GM12878 (cell line): ENCODE measurements around the gene ZCCHC2. TPM values are rescaled to one million over a fixed set of nuclear protein-coding genes. Genes with fewer than 3 reads are reported as not detected.

Experiments
- ATAC-seq: fragments of 200-7000 bp; cut with Tn5 transposase; 3 replicates; pipeline ENCODE4 v1.9.1; 2020; ENCODE audit warnings: mild to moderate bottlenecking, moderate library complexity
- BruUV-seq: library from RNA; stranded (reverse); fragments of 400-500 nt; replicated peaks from 2 replicates; lab custom pipeline; 2021; lab: Mats Ljungman, UMichigan
- CTCF ChIA-PET: fragments of 300-600 bp; sonication (Branson Sonifier 250); formaldehyde crosslinking; extraction: SDS; loops from one replicate; lab custom pipeline; 2021; ENCODE audit warnings: inconsistent platforms; lab: Yijun Ruan, JAX
- POLR2A ChIA-PET: fragments of 350-600 bp; formaldehyde crosslinking; extraction: SDS; loops from one replicate; lab custom pipeline; 2021; ENCODE audit warnings: inconsistent platforms; lab: Charles Lee
- RAD21 ChIA-PET: fragments of 300-600 bp; sonication (Branson Sonifier 250); formaldehyde crosslinking; loops from one replicate; lab custom pipeline; 2023; ENCODE audit warnings: antibody characterized with exemption; ENCODE audit not compliant: unreplicated experiment; lab: Charles Lee
- SMC1A ChIA-PET: fragments of 300-600 bp; sonication (Branson Sonifier 250); formaldehyde crosslinking; loops from one replicate; lab custom pipeline; 2023; ENCODE audit not compliant: unreplicated experiment, uncharacterized antibody; lab: Charles Lee
- DNase-seq: peaks from one replicate; pipeline ENCODE4 v3.0.0-alpha.2; 2011; ENCODE audit warnings: low read depth, low spot score
- FAIRE-seq: peaks from 3 replicates; lab custom pipeline; 2011; peaks lifted over from hg19 to GRCh38; lab: Jason Lieb, UNC
- H2AFZ ChIP-seq: 2 replicates; pipeline ENCODE4 v1.6.0; 2011; ENCODE audit warnings: low read depth, low read length, control low read depth; ENCODE audit not compliant: control insufficient read depth
- H3K27ac ChIP-seq: 2 replicates; pipeline ENCODE4 v1.5.1; 2011; ENCODE audit warnings: control low read depth; ENCODE audit not compliant: control insufficient read depth, insufficient read depth
- H3K27me3 ChIP-seq, 2 experiments: replicated peaks in 1 of 2; 2 replicates each; pipeline versions ENCODE4 v1.6.0 to v1.6.1; 2011; ENCODE audit warnings: low read length in 1 of 2; ENCODE audit not compliant: control insufficient read depth in 2 of 2, insufficient read depth in 2 of 2
- H3K36me3 ChIP-seq, 2 experiments: 2 replicates each; pipeline ENCODE4 v1.5.1; 2011; ENCODE audit warnings: low read length in 1 of 2; ENCODE audit not compliant: control insufficient read depth in 2 of 2, insufficient read depth in 2 of 2
- H3K4me1 ChIP-seq: 2 replicates; pipeline ENCODE4 v1.6.1; 2011; ENCODE audit warnings: mild to moderate bottlenecking, low read length, moderate library complexity, mixed read lengths; ENCODE audit not compliant: control insufficient read depth, insufficient read depth
- H3K4me2 ChIP-seq: 2 replicates; pipeline ENCODE4 v1.6.0; 2011; ENCODE audit warnings: control low read depth; ENCODE audit not compliant: control insufficient read depth, insufficient read depth
- H3K4me3 ChIP-seq: fragments of 200-600 bp; sonication (generic); 2 replicates; pipeline ENCODE4 v1.5.1; 2016
- H3K79me2 ChIP-seq: 2 replicates; pipeline ENCODE4 v1.6.0; 2011; ENCODE audit warnings: low read length; ENCODE audit not compliant: control insufficient read depth, insufficient read depth
- H3K9ac ChIP-seq: 2 replicates; pipeline ENCODE4 v1.8.0; 2011; ENCODE audit warnings: low read length, control low read depth, mixed read lengths; ENCODE audit not compliant: control insufficient read depth, insufficient read depth
- H3K9me3 ChIP-seq: replicated peaks from 3 replicates; pipeline ENCODE4 v1.5.1; 2011; ENCODE audit warnings: mild to moderate bottlenecking, low read length; ENCODE audit not compliant: control insufficient read depth, insufficient read depth
- H4K20me1 ChIP-seq: 2 replicates; pipeline ENCODE4 v1.6.0; 2011; ENCODE audit not compliant: control insufficient read depth, insufficient read depth
- BHLHE40 ChIP-seq, 2 experiments: fragments of 450-650 bp in 1 of 2; IDR thresholded peaks; 2 replicates each; pipeline ENCODE4 v1.6.1; 2011 to 2017; ENCODE audit warnings: low read depth in 2 of 2, borderline replicate concordance in 1 of 2, improper control_type of control experiment in 1 of 2, low read length in 1 of 2, mild to moderate bottlenecking in 1 of 2
- BRCA1 ChIP-seq: IDR thresholded peaks from 2 replicates; pipeline ENCODE4 v1.6.1; 2011; ENCODE audit warnings: low read depth, low read length, improper control_type of control experiment
- EED ChIP-seq: sonication (generic); IDR thresholded peaks from 2 replicates; pipeline ENCODE4 v1.6.1; 2016; ENCODE audit warnings: antibody characterized with exemption, low read depth
- ESRRA ChIP-seq: IDR thresholded peaks from 2 replicates; pipeline ENCODE4 v1.6.1; 2012; ENCODE audit warnings: mild to moderate bottlenecking, low read length, improper control_type of control experiment
- HDGF ChIP-seq: fragments of 450-650 bp; IDR thresholded peaks from 2 replicates; pipeline ENCODE4 v1.6.1; 2016; ENCODE audit warnings: antibody characterized with exemption
- JUNB ChIP-seq: IDR thresholded peaks from 2 replicates; pipeline ENCODE4 v1.6.1; 2016; ENCODE audit warnings: antibody characterized with exemption, mild to moderate bottlenecking
- MTA2 ChIP-seq: fragments of 450-650 bp; IDR thresholded peaks from 2 replicates; pipeline ENCODE4 v1.6.1; 2016; ENCODE audit warnings: low read depth, mild to moderate bottlenecking, moderate library complexity
- MTA3 ChIP-seq: IDR thresholded peaks from 2 replicates; pipeline ENCODE4 v1.6.1; 2012; ENCODE audit warnings: low read length, inconsistent platforms, borderline replicate concordance
- NBN ChIP-seq: fragments of 450-650 bp; IDR thresholded peaks from 2 replicates; pipeline ENCODE4 v1.6.1; 2016
- NRF1 ChIP-seq: conservative IDR thresholded peaks from 2 replicates; pipeline ENCODE4 v1.6.1; 2011; ENCODE audit warnings: mild to moderate bottlenecking, low read depth, low read length, improper control_type of control experiment
- PML ChIP-seq: IDR thresholded peaks from 2 replicates; pipeline ENCODE4 v1.6.1; 2012; ENCODE audit warnings: low read length, inconsistent platforms
- POLR2AphosphoS2 ChIP-seq: IDR thresholded peaks from 2 replicates; pipeline ENCODE4 v1.6.1; 2011; ENCODE audit warnings: low read depth, mild to moderate bottlenecking, low read length, improper control_type of control experiment, moderate library complexity
- RAD51 ChIP-seq: fragments of 450-650 bp; IDR thresholded peaks from 2 replicates; pipeline ENCODE4 v1.6.1; 2016; ENCODE audit warnings: moderate library complexity, mild to moderate bottlenecking, inconsistent platforms
- SUZ12 ChIP-seq: fragments of 200-600 bp; sonication (generic); IDR thresholded peaks from one replicate; pipeline ENCODE4 v1.6.1; 2018; ENCODE audit warnings: antibody characterized with exemption, mild to moderate bottlenecking; ENCODE audit not compliant: unreplicated experiment
- ZNF622 ChIP-seq: fragments of 450-650 bp; IDR thresholded peaks from 2 replicates; pipeline ENCODE4 v1.6.1; 2017; ENCODE audit warnings: mild to moderate bottlenecking, inconsistent platforms
- WGBS: methylation state at CpG from one replicate; pipeline ENCODE4 v1.1.6; 2016; ENCODE audit warnings: low lambda C conversion rate; ENCODE audit not compliant: insufficient replicate concordance, insufficient coverage; ENCODE audit errors: missing lambda C conversion rate; 5-methylcytosine and 5-hydroxymethylcytosine counted together
- in situ Hi-C: fragments of 300-500 bp; cut with MboI; formaldehyde crosslinking; loops from 9 replicates; pipeline ENCODE4 v1.14.3; 2018; ENCODE audit warnings: mixed read lengths
- intact Hi-C: fragments of 100-400 bp; cut with micrococcal nuclease; formaldehyde crosslinking; loops from one replicate; pipeline ENCODE4 v1.14.2; 2022; ENCODE audit not compliant: unreplicated experiment
- polyA plus RNA-seq, 11 experiments: library from polyadenylated mRNA; depleted of rRNA in 4 of 11; unstranded in 6 of 11; stranded (reverse) in 5 of 11; fragments of >200 nt; fragmentation: Nextera tagmentation in 4 of 11; fragmentation: Illumina TruSeq in 1 of 11; extraction: Ambion mirVana in 4 of 11; extraction: Trizol in 1 of 11; gene quantifications; 1 replicate in 1 of 11; 2 replicates in 10 of 11; pipeline versions ENCODE4 v1.2.1 to v1.2.3, GENCODE V29; 2011 to 2016; ENCODE audit warnings: inconsistent platforms in 2 of 11, missing spikeins in 2 of 11, low read depth in 1 of 11
- total RNA-seq, 4 experiments: library from RNA; depleted of rRNA in 3 of 4; stranded (reverse); fragments of >200 nt in 3 of 4; fragmentation: Illumina TruSeq in 1 of 4; extraction: Trizol in 1 of 4; gene quantifications; 2 replicates each; pipeline versions ENCODE4 v1.2.1 to v1.2.3, GENCODE V29; 2013 to 2021

The ZCCHC2 gene
- total and polyA plus RNA-seq, 10 of the 15 experiments (the other 5 are each of a cell fraction or from before 2014, with no cell fraction given) = 1.7 to 17.4 (median 8.6) TPM

DNA sequence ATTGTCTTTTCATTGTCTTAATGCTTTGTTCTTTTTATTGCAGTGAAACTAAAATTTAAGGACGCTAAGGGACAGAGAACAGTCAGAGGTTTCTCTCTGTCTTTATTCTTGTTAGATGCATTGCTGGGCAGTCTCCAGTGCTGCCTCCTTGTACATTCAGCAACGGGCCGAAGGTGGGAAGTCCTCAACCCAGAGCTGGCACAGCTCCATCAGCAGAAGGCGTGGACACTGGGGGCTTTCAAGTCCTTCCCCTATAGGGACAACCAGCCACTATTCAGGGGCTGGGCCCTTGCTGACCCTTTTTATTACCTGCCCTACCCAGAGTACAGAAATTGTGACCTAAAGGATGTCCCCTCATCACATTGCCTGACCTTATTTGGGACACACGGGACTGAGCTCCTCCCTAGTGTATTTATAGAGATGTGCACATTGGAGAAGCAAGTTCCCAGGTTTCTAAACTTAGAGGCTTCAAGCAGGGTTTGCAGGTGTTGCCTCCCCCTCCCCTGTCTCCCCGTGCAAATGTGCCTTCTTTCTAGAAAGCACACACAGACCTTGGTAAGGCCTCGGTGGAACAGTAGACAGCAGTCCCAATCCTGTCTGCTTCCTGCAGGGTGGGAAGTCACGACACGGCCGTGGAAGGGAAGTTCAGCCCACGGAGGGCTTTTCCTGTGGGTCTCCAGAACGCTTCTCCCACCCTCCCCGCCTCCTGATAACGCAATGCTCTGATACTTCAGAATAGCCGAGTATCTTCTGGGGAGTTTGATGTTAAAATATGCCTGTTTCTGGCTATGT lies 68.2 kb downstream of the ZCCHC2 start:
- H3K4me1 ChIP-seq = peaks cover 12% of the 10 kb centered on the region
- ChIA-PET RAD21 (no interaction called here), SMC1A (no interaction called here)
- in situ Hi-C loops = no loop called here
- 0 out of 2 replicates have a peak overlapping the region, but pooled peaks have one; percentile 30 for H3K4me2 ChIP-seq
- no peak overlapping the region for H3K4me3 ChIP-seq
- no TSS peak for BruUV-seq
- no peaks in the 10 kb centered on the region for H3K9me3 ChIP-seq
- no peak overlapping the region for H3K9ac ChIP-seq
- H2AFZ ChIP-seq = no peak overlapping the region
- TF ChIP-seq MTA2 (no peak), ESRRA (no peak), HDGF (no peak), PML (no peak), RAD51 (no peak), MTA3 (no peak), NRF1 (no peak), NBN (no peak), EED (no peak), ZNF622 (no peak), POLR2AphosphoS2 (no peak), JUNB (no peak), BHLHE40 (IDR thresholded peaks at IDR 0.05; ENCODE audit: borderline replicate concordance in 1 of 2, low read depth in 2 of 2, low read length in 1 of 2) (no peak), BRCA1 (no peak), SUZ12 (no peak)
- TF ChIP-seq, all 136 proteins: peak for 0
- ATAC-seq = no peak
- no peaks in the 10 kb centered on the region for H3K79me2 ChIP-seq
- ChIA-PET POLR2A (no interaction called here), CTCF (interaction anchor here (0.7 to 1.5 kb wide), 4 partner anchors 165 to 395 kb away, joined by 3 to 4 read pairs (median 3); no protein-coding TSS in a partner anchor)
- DNase-seq = no peak
- peak; percentile 54 for FAIRE-seq
- intact Hi-C loops = loop anchor here (1.0 kb wide), 1 partner anchor 391 kb away; no protein-coding TSS in a partner anchor
- no peak overlapping the region for H3K27ac ChIP-seq
- H3K36me3 ChIP-seq = no peaks in the 10 kb centered on the region
- peaks cover 0 to 2% of the 10 kb centered on the region in 2 experiments; a peak in 1 of 4 replicates for H3K27me3 ChIP-seq
- 42% methylated on average over 15 of the region's 15 CpGs for WGBS
- no peaks in the 10 kb centered on the region for H4K20me1 ChIP-seq
